Smooth muscle cell (in vitro differentiated cells): ENCODE measurements around the gene SUPT3H. TPM values are rescaled to one million over a fixed set of nuclear protein-coding genes. Genes with fewer than 3 reads are reported as not detected.

Source experiments
- DNase-seq: peaks from one replicate; lab custom pipeline; 2025; ENCODE audit not compliant: unreplicated experiment; lab: John Stamatoyannopoulos, UW
- H2AFZ ChIP-seq: fragments of 200-600 bp; sonication (generic); 2 replicates; pipeline ENCODE4 v1.6.0; 2016; ENCODE audit warnings: antibody characterized with exemption, low read depth, mild to moderate bottlenecking
- H3F3A ChIP-seq: fragments of 200-600 bp; sonication (generic); 2 replicates; pipeline ENCODE4 v1.6.0; 2017; ENCODE audit warnings: antibody characterized with exemption, low read depth
- H3K27ac ChIP-seq: fragments of 200-600 bp; sonication (generic); 2 replicates; pipeline ENCODE4 v1.5.1; 2016; ENCODE audit warnings: low read depth, mild to moderate bottlenecking
- H3K27me3 ChIP-seq: fragments of 200-600 bp; sonication (generic); 2 replicates; pipeline ENCODE4 v1.6.1; 2016; ENCODE audit warnings: low read depth, mild to moderate bottlenecking
- H3K36me3 ChIP-seq: fragments of 200-600 bp; sonication (generic); 2 replicates; pipeline ENCODE4 v1.5.1; 2016; ENCODE audit warnings: low read depth
- H3K4me1 ChIP-seq: fragments of 200-600 bp; sonication (generic); 2 replicates; pipeline ENCODE4 v1.5.1; 2016; ENCODE audit warnings: low read depth
- H3K4me2 ChIP-seq: fragments of 200-600 bp; sonication (generic); 2 replicates; pipeline ENCODE4 v1.6.0; 2016; ENCODE audit warnings: mild to moderate bottlenecking
- H3K4me3 ChIP-seq: fragments of 200-600 bp; sonication (generic); 2 replicates; pipeline ENCODE4 v1.5.1; 2016; ENCODE audit warnings: mild to moderate bottlenecking
- H3K79me2 ChIP-seq: fragments of 200-600 bp; sonication (generic); 2 replicates; pipeline ENCODE4 v1.6.0; 2016; ENCODE audit warnings: low read depth, mild to moderate bottlenecking
- H3K9ac ChIP-seq: fragments of 200-600 bp; sonication (generic); 2 replicates; pipeline ENCODE4 v1.6.0; 2016; ENCODE audit warnings: low read depth
- H3K9me3 ChIP-seq: fragments of 200-600 bp; sonication (generic); replicated peaks from 2 replicates; pipeline ENCODE4 v1.5.1; 2016; ENCODE audit warnings: low read depth
- H4K20me1 ChIP-seq: fragments of 200-600 bp; sonication (generic); 2 replicates; pipeline ENCODE4 v1.6.0; 2016; ENCODE audit warnings: low read depth
- WGBS: methylation state at CpG from one replicate; pipeline ENCODE4 v1.1.7; 2016; ENCODE audit warnings: low lambda C conversion rate; 5-methylcytosine and 5-hydroxymethylcytosine counted together
- polyA plus RNA-seq: library from polyadenylated mRNA; unstranded; fragments of >200 nt; fragmentation: Nextera tagmentation; extraction: Ambion mirVana; gene quantifications from 2 replicates; pipeline ENCODE4 v1.2.1, GENCODE V29; 2016
- total RNA-seq: library from RNA; depleted of rRNA; stranded (reverse); fragments of >200 nt; gene quantifications from 2 replicates; pipeline ENCODE4 v1.2.3, GENCODE V29; 2014
- TF ChIP-seq, protein P1 (sequence below): fragments of 200-600 bp; sonication (generic); IDR thresholded peaks from 2 replicates; pipeline ENCODE4 v1.5.1; 2017; ENCODE audit warnings: borderline replicate concordance, mild to moderate bottlenecking, antibody characterized with exemption; ENCODE audit not compliant: insufficient read depth, poor library complexity, severe bottlenecking

The SUPT3H gene
- total and polyA plus RNA-seq, 2 experiments from 2014 or later = 19.4 to 22.9 TPM

DNA sequence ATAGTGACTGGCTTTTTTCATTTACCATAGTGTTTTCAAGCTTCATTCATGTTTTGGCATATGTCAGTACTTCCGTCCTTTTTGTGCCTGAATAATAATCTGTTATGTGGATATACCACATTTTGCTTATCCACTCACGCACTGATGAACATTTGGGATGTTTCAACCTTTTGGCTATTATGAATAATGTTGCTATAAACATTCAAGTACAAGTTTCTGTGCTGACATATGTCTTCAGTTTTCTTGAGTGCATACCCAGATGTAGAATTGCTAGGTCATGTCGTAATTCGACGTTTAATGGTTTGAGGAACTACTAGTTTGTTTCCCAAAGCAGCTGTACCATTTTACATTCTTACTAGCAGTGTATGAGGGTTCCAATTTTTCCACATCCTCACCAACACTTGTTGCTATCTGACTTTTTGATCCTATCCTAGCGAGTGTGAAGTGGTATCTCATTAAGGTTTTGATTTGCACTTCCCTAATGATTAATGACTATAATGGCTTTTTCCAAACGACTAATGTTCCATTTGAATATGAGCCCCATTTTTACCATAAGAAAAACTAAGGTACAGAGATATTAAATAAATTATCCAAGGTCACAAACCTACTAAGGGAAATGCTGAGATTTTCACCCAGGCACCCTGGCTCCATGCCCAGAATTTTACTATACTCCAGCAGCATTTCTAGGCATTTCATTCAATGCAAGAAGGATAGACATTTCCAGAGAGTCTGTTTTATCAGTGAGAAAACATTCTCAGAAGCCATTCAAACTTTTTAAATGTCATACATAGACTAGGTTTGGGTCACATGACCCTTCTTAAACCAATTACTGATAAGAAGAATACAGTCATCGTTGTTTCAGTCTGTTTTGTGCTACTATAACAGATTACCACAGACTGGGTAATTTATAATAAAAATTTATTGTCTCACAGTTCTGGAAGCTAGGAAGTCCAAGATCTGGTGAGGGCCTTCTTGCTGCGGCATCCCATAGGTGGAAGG is 120.7 kb downstream of the SUPT3H start:
- DNase-seq = no peak
- Histone ChIP-seq H3K9ac (no peak overlapping the region), H3K79me2 (no peaks in the 10 kb centered on the region), H2AFZ (no peak overlapping the region), H3F3A (no peaks in the 10 kb centered on the region), H4K20me1 (no peaks in the 10 kb centered on the region), H3K9me3 (no peaks in the 10 kb centered on the region), H3K4me2 (no peak overlapping the region), H3K27ac (no peak overlapping the region), H3K4me1 (no peaks in the 10 kb centered on the region), H3K27me3 (no peaks in the 10 kb centered on the region), H3K4me3 (no peak overlapping the region), H3K36me3 (no peaks in the 10 kb centered on the region)
- 88% methylated on average over 9 of the region's 9 CpGs for WGBS
- TF ChIP-seq, protein P1, sequence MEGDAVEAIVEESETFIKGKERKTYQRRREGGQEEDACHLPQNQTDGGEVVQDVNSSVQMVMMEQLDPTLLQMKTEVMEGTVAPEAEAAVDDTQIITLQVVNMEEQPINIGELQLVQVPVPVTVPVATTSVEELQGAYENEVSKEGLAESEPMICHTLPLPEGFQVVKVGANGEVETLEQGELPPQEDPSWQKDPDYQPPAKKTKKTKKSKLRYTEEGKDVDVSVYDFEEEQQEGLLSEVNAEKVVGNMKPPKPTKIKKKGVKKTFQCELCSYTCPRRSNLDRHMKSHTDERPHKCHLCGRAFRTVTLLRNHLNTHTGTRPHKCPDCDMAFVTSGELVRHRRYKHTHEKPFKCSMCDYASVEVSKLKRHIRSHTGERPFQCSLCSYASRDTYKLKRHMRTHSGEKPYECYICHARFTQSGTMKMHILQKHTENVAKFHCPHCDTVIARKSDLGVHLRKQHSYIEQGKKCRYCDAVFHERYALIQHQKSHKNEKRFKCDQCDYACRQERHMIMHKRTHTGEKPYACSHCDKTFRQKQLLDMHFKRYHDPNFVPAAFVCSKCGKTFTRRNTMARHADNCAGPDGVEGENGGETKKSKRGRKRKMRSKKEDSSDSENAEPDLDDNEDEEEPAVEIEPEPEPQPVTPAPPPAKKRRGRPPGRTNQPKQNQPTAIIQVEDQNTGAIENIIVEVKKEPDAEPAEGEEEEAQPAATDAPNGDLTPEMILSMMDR = no peak

DNA sequence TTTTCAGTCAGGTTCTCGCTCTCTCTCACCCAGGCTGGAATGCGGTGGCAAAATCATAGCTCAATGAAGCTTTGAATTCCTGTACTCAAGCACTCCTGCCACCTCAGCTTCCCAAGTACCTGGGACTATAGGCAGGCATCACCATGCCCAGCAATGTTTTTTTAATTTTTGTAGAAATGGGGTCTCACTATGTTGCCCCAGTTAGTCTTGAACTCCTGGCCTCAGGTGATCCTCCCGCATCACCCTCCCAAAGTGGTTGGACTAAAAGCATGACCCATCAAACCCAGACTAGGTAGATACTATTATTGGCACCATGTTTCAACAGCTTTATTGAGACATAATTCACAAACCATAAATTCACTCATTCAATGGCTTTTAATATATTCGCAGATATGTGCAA is 122.3 kb downstream of the SUPT3H start:
- no peaks in the 10 kb centered on the region for H3K36me3 ChIP-seq
- no peak overlapping the region for H3K9ac ChIP-seq
- no peak overlapping the region for H3K27ac ChIP-seq
- no peaks in the 10 kb centered on the region for H3F3A ChIP-seq
- no peaks in the 10 kb centered on the region for H3K79me2 ChIP-seq
- 95% methylated on average over 4 of the region's 4 CpGs for whole genome bisulfite sequencing
- no peak overlapping the region for H2AFZ ChIP-seq
- no peak overlapping the region for H3K4me3 ChIP-seq
- H4K20me1 ChIP-seq = no peaks in the 10 kb centered on the region
- H3K4me2 ChIP-seq = no peak overlapping the region
- H3K4me1 ChIP-seq = no peaks in the 10 kb centered on the region
- H3K9me3 ChIP-seq = no peaks in the 10 kb centered on the region
- TF ChIP-seq, protein P1 = no peak
- no peak for DNase-seq
- H3K27me3 ChIP-seq = no peaks in the 10 kb centered on the region

DNA sequence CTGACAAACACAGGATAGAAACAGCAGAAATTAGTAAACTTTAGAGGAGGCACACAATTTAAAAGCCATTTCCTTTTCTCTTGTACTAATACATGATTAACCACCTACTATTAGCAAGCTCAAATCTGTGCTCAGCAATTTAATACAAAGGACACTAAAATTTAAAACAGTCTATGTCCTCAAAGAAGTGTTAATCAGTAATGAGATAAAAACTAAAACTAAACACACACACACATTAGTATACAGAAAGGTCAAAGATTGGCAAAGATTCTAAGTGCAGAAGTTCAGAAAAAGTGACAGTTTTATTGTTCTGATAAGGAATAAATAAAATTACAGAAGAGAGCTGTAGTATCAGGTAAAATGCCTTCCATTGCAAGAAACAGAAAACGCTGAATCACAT is 123.5 kb downstream of the SUPT3H start:
- Histone ChIP-seq H4K20me1 (no peaks in the 10 kb centered on the region), H3K4me3 (no peak overlapping the region), H3K27me3 (no peaks in the 10 kb centered on the region), H3K27ac (no peak overlapping the region), H3K9ac (no peak overlapping the region), H3K4me2 (no peak overlapping the region), H3K9me3 (no peaks in the 10 kb centered on the region), H3K79me2 (no peaks in the 10 kb centered on the region), H2AFZ (no peak overlapping the region), H3K36me3 (no peaks in the 10 kb centered on the region), H3F3A (no peaks in the 10 kb centered on the region), H3K4me1 (peaks cover 9% of the 10 kb centered on the region)
- TF ChIP-seq, protein P1 = no peak
- 71% methylated on average over 1 of the region's 1 CpG for WGBS
- no peak for DNase-seq
